HCT116 (cell line): Measurements from ENCODE around the gene POFUT1. TPM values are rescaled to one million over a fixed set of nuclear protein-coding genes. Genes with fewer than 3 reads are reported as not detected.

ENCODE experiments used
- ATAC-seq: fragments of 200-7000 bp; cut with Tn5 transposase; 2 replicates; pipeline ENCODE4 v1.9.1; 2020; ENCODE audit warnings: mild to moderate bottlenecking, moderate library complexity
- Bru-seq: library from RNA; stranded (reverse); fragments of 400-500 nt; gene quantifications from one replicate; lab custom pipeline; 2021; lab: Mats Ljungman, UMichigan
- BruChase-seq, 2 experiments: library from RNA; stranded (reverse); fragments of 400-500 nt; gene quantifications; one replicate each; lab custom pipeline; 2021; lab: Mats Ljungman, UMichigan
- BruUV-seq: library from RNA; stranded (reverse); fragments of 400-500 nt; replicated peaks from 2 replicates; lab custom pipeline; 2021; lab: Mats Ljungman, UMichigan
- CTCF ChIA-PET: fragments of 300-600 bp; sonication (Branson Sonifier 250); formaldehyde crosslinking; loops from one replicate; lab custom pipeline; 2021; ENCODE audit warnings: antibody characterized with exemption; lab: Charles Lee
- POLR2A ChIA-PET: fragments of 300-600, 350-600 bp; sonication (Branson Sonifier 250); formaldehyde crosslinking; loops from one replicate; lab custom pipeline; 2021; ENCODE audit warnings: antibody characterized with exemption; lab: Charles Lee
- RAD21 ChIA-PET, 2 experiments: fragments of 300-600 bp; sonication (Branson Sonifier 250); formaldehyde crosslinking; loops; one replicate each; lab custom pipeline; 2023; ENCODE audit warnings: low total read pairs in 2 of 2; ENCODE audit not compliant: uncharacterized antibody in 2 of 2, unreplicated experiment in 2 of 2, low non-redundant PET in 1 of 2; lab: Charles Lee
- DNase-seq: peaks from one replicate; pipeline ENCODE4 v3.0.0-alpha.2; 2010; ENCODE audit warnings: low read depth, low spot score
- H2AFZ ChIP-seq: fragments of 200-600 bp; shearing (Covaris generic), sonication (generic); 2 replicates; pipeline ENCODE4 v1.6.1; 2017; ENCODE audit warnings: low read depth, mixed run types, mixed read lengths, antibody characterized with exemption, low read length; ENCODE audit not compliant: poor library complexity, severe bottlenecking
- H3K27ac ChIP-seq: 2 replicates; pipeline ENCODE4 v1.5.1; 2012; ENCODE audit warnings: low read depth, low read length
- H3K27me3 ChIP-seq: fragments of 200-600 bp; sonication (generic); 2 replicates; pipeline ENCODE4 v1.6.1; 2016; ENCODE audit warnings: mixed run types, low read length, mixed read lengths; ENCODE audit not compliant: insufficient read depth
- H3K36me3 ChIP-seq, 2 experiments: fragments of 200-500 bp in 1 of 2; fragments of 200-600 bp in 1 of 2; sonication (Bioruptor generic) in 1 of 2; sonication (generic) in 1 of 2; 2 replicates each; pipeline versions ENCODE4 v1.5.1 to v1.6.1; 2014 to 2016; ENCODE audit warnings: low read length in 2 of 2, inconsistent platforms in 1 of 2, mixed read lengths in 1 of 2, mixed run types in 1 of 2; ENCODE audit not compliant: insufficient read depth in 2 of 2, control insufficient read depth in 1 of 2
- H3K4me1 ChIP-seq, 2 experiments: fragments of 200-600 bp in 1 of 2; sonication (generic) in 1 of 2; 2 replicates each; pipeline versions ENCODE4 v1.5.1 to v1.6.1; 2012 to 2017; ENCODE audit warnings: low read length in 2 of 2, inconsistent platforms in 1 of 2, mild to moderate bottlenecking in 1 of 2, mixed read lengths in 1 of 2, mixed run types in 1 of 2, moderate library complexity in 1 of 2; ENCODE audit not compliant: insufficient read depth in 2 of 2, control insufficient read depth in 1 of 2
- H3K4me2 ChIP-seq: fragments of 200-600 bp; sonication (generic); 2 replicates; pipeline ENCODE4 v1.6.1; 2017; ENCODE audit warnings: mixed run types, low read length, mixed read lengths
- H3K4me3 ChIP-seq, 2 experiments: fragments of 200-600 bp in 1 of 2; sonication (generic) in 1 of 2; replicated peaks in 1 of 2; 2 replicates each; pipeline ENCODE4 v1.5.1; 2011 to 2016; ENCODE audit warnings: low read length in 2 of 2, control low read depth in 1 of 2, low read depth in 1 of 2, mild to moderate bottlenecking in 1 of 2, mixed read lengths in 1 of 2, mixed run types in 1 of 2
- H3K79me2 ChIP-seq: fragments of 200-600 bp; sonication (generic); 2 replicates; pipeline ENCODE4 v1.6.1; 2017; ENCODE audit warnings: mild to moderate bottlenecking, mixed run types, low read length, moderate library complexity, mixed read lengths; ENCODE audit not compliant: insufficient read depth
- H3K9ac ChIP-seq: fragments of 200-600 bp; sonication (generic); 2 replicates; pipeline ENCODE4 v1.6.1; 2016; ENCODE audit warnings: low read length, mixed read lengths
- H3K9me2 ChIP-seq: fragments of 200-600 bp; sonication (generic), shearing (Covaris generic); 2 replicates; pipeline ENCODE4 v1.6.1; 2017; ENCODE audit warnings: mixed run types, mild to moderate bottlenecking, moderate library complexity; ENCODE audit not compliant: insufficient read depth
- H3K9me3 ChIP-seq, 2 experiments: fragments of 200-500 bp in 1 of 2; fragments of 200-600 bp in 1 of 2; sonication (Bioruptor generic) in 1 of 2; sonication (generic) in 1 of 2; 2 replicates each; pipeline ENCODE4 v1.6.1; 2014 to 2017; ENCODE audit warnings: low read length in 2 of 2, mixed read lengths in 2 of 2, inconsistent platforms in 1 of 2, low read depth in 1 of 2, mild to moderate bottlenecking in 1 of 2, mixed run types in 1 of 2, moderate library complexity in 1 of 2; ENCODE audit not compliant: control insufficient read depth in 1 of 2, insufficient read depth in 1 of 2
- H4K20me1 ChIP-seq: fragments of 200-600 bp; sonication (generic), shearing (Covaris generic); 2 replicates; pipeline ENCODE4 v1.6.1; 2017; ENCODE audit warnings: mixed run types, mild to moderate bottlenecking, moderate library complexity; ENCODE audit not compliant: insufficient read depth
- ATF3 ChIP-seq: IDR thresholded peaks from 2 replicates; pipeline ENCODE4 v1.6.1; 2012
- CBX3 ChIP-seq: IDR thresholded peaks from 2 replicates; pipeline ENCODE4 v1.6.1; 2012; ENCODE audit warnings: low read depth
- CEBPB ChIP-seq: IDR thresholded peaks from 2 replicates; pipeline ENCODE4 v1.6.1; 2012; ENCODE audit warnings: low read depth
- CTCF ChIP-seq, 3 experiments: fragments of 200-600 bp in 1 of 3; sonication (generic) in 1 of 3; IDR thresholded peaks in 2 of 3; conservative IDR thresholded peaks in 1 of 3; 2 replicates each; pipeline ENCODE4 v1.5.1; 2012 to 2017; ENCODE audit warnings: low read depth in 2 of 3, low read length in 2 of 3, antibody characterized with exemption in 1 of 3, borderline replicate concordance in 1 of 3, control low read depth in 1 of 3, mild to moderate bottlenecking in 1 of 3, mixed read lengths in 1 of 3, mixed run types in 1 of 3, moderate library complexity in 1 of 3; ENCODE audit not compliant: insufficient read depth in 1 of 3
- EGR1 ChIP-seq: IDR thresholded peaks from 2 replicates; pipeline ENCODE4 v1.6.1; 2012; ENCODE audit warnings: low read depth
- ELF1 ChIP-seq: IDR thresholded peaks from 2 replicates; pipeline ENCODE4 v1.6.1; 2012; ENCODE audit warnings: low read depth, borderline replicate concordance
- EZH2 ChIP-seq: fragments of 200-600 bp; sonication (generic); IDR thresholded peaks from 2 replicates; pipeline ENCODE4 v1.6.1; 2017; ENCODE audit warnings: antibody characterized with exemption, mixed run types
- EZH2phosphoT487 ChIP-seq: fragments of 200-600 bp; IDR thresholded peaks from 2 replicates; pipeline ENCODE4 v1.6.1; 2018; ENCODE audit warnings: antibody characterized with exemption, borderline replicate concordance
- JUND ChIP-seq: IDR thresholded peaks from 2 replicates; pipeline ENCODE4 v1.6.1; 2012
- MAX ChIP-seq: IDR thresholded peaks from 2 replicates; pipeline ENCODE4 v1.6.1; 2012
- POLR2A ChIP-seq: IDR thresholded peaks from 2 replicates; pipeline ENCODE4 v1.7.0; 2011; ENCODE audit warnings: borderline replicate concordance; ENCODE audit not compliant: insufficient read depth, insufficient read length; ENCODE audit errors: extremely low read depth
- RAD21 ChIP-seq: IDR thresholded peaks from 2 replicates; pipeline ENCODE4 v1.6.1; 2012; ENCODE audit warnings: low read depth, mild to moderate bottlenecking
- SIN3A ChIP-seq: IDR thresholded peaks from 2 replicates; pipeline ENCODE4 v1.6.1; 2012; ENCODE audit warnings: low read depth
- SRF ChIP-seq: IDR thresholded peaks from 2 replicates; pipeline ENCODE4 v1.6.1; 2012; ENCODE audit warnings: low read depth
- TCF7L2 ChIP-seq: IDR thresholded peaks from 2 replicates; pipeline ENCODE4 v1.7.0; 2011; ENCODE audit warnings: borderline replicate concordance, inconsistent platforms; ENCODE audit not compliant: insufficient read depth, insufficient read length; ENCODE audit errors: extremely low read depth
- YY1 ChIP-seq: IDR thresholded peaks from 2 replicates; pipeline ENCODE4 v1.6.1; 2011; ENCODE audit warnings: low read length, low read depth, moderate library complexity, mild to moderate bottlenecking; ENCODE audit not compliant: insufficient replicate concordance; ENCODE audit errors: extremely low read depth
- ZBTB33 ChIP-seq: IDR thresholded peaks from 2 replicates; pipeline ENCODE4 v1.6.1; 2011; ENCODE audit warnings: mild to moderate bottlenecking, low read length, moderate library complexity; ENCODE audit not compliant: insufficient replicate concordance; ENCODE audit errors: extremely low read depth
- ZFX ChIP-seq: fragments of 450-650 bp; IDR thresholded peaks from 2 replicates; pipeline ENCODE4 v1.6.1; 2017
- ZNF274 ChIP-seq: fragments of 200-500 bp; sonication (Bioruptor generic); IDR thresholded peaks from 2 replicates; pipeline ENCODE4 v1.6.1; 2014; ENCODE audit warnings: mild to moderate bottlenecking, low read depth, low read length, inconsistent platforms
- intact Hi-C: fragments of 100-400 bp; cut with micrococcal nuclease; formaldehyde crosslinking; loops from 2 replicates; pipeline ENCODE4 v1.10.0; 2022
- long read RNA-seq: library from polyadenylated mRNA; unstranded; transcript quantifications from one replicate; pipeline ENCODE4 v2.0.0, GENCODE V29; 2021; ENCODE audit not compliant: unreplicated experiment
- polyA plus RNA-seq: library from polyadenylated mRNA; unstranded; fragments of >200 nt; gene quantifications from 2 replicates; pipeline ENCODE4 v1.2.1, GENCODE V29; 2012; ENCODE audit warnings: missing spikeins
- total RNA-seq: library from RNA; stranded (reverse); gene quantifications from one replicate; pipeline ENCODE4 v1.2.1, GENCODE V29; 2021; ENCODE audit not compliant: unreplicated experiment

The POFUT1 gene
- 34.5 TPM for total RNA-seq
- polyA plus RNA-seq = 21.1 and 23.5 TPM in 2 replicates
- Bru-seq, nascent RNA = percentile 76 among the genes with signal in this experiment
- BruChase-seq, experiment 1, labeled RNA remaining after a 6-hour chase = percentile 91 among the genes with signal in this experiment
- BruChase-seq, experiment 2, labeled RNA remaining after a 2-hour chase = percentile 82 among the genes with signal in this experiment
- long read RNA-seq, full-length matches to known transcripts = 33 of 40 reads
- long read RNA-seq, partial matches to known transcripts = 3 of 40 reads
- long read RNA-seq, other reads (novel, unspliced or antisense) = 4 of 40 reads

- Histone ChIP-seq H3K9ac (peak within 1 kb of the TSS; percentile 99), H3K79me2 (peaks cover 85% of the 10 kb centered on the region), H4K20me1 (peaks cover 8% of the 10 kb centered on the region; the same call in 1 of the 2 replicates), H3K9me2 (no peaks in the 10 kb centered on the region), H2AFZ (peak within 1 kb of the TSS; percentile 56), H3K4me1 (peaks cover 6 to 27% of the 10 kb centered on the region in 2 experiments; a peak in 3 of 4 replicates), H3K9me3 (no peaks in the 10 kb centered on the region), H3K4me3 (peak within 1 kb of the TSS; percentile 68 to 100), H3K4me2 (peak within 1 kb of the TSS; percentile 90), H3K36me3 (peaks cover 17 to 29% of the 10 kb centered on the region in 2 experiments; a peak in 3 of 4 replicates), H3K27me3 (no peaks in the 10 kb centered on the region), H3K27ac (peak within 1 kb of the TSS; percentile 89)
- intact Hi-C loops = loop anchor here (5.0 kb wide), 1 partner anchor 444 kb away; no protein-coding TSS in a partner anchor
- ATAC-seq (peak; percentile 99), DNase-seq (peak; percentile 61)
- ChIA-PET POLR2A (no interaction called here), RAD21 (no interaction called here), CTCF (no interaction called here)
- BruUV-seq = TSS peak; percentile 68
- TF ChIP-seq MAX (peak; percentile 64), ATF3 (no peak), CBX3 (no peak), SRF (no peak), ZNF274 (no peak), ZBTB33 (no peak), CEBPB (no peak), TCF7L2 (no peak), EGR1 (peak; percentile 72), YY1 (peak; percentile 84), EZH2phosphoT487 (no peak), SIN3A (0 out of 2 replicates have a peak, but pooled peaks have one; percentile 42), JUND (no peak), POLR2A (no peak), ZFX (peak; percentile 92), RAD21 (no peak), ELF1 (no peak), CTCF (IDR thresholded peaks at IDR 0.05 in 2 of 3, conservative IDR thresholded peaks at IDR 0.05 in 1 of 3; ENCODE audit: borderline replicate concordance in 1 of 3, insufficient read depth in 1 of 3, low read depth in 2 of 3, low read length in 2 of 3) (no peak), EZH2 (no peak)
Measured at GRCh38 chr20:32207626-32208498, at the start of gene POFUT1, which contains the start of gene PLAGL2. Gene POFUT1 (plus strand): TSS chr20:32207880. CDS start chr20:32207942, 62 bp downstream. Gene PLAGL2 (minus strand): TSS chr20:32207743. CDS start chr20:32202178, 5,565 bp downstream.
